Large intestine (tissue), 3 donors: ENCODE measurements around the gene ROR1. TPM values are rescaled to one million over a fixed set of nuclear protein-coding genes. Genes with fewer than 3 reads are reported as not detected.

ENCODE experiments used
- DNase-seq, 2 donors: peaks; one replicate each; pipeline versions ENCODE4 v3.0.0 to v3.0.0-alpha.2; 2013
- H3K27ac ChIP-seq: one replicate; pipeline ENCODE4 v1.5.1; 2013; ENCODE audit warnings: low read length
- H3K27me3 ChIP-seq: 2 replicates; pipeline ENCODE4 v1.6.1; 2013; ENCODE audit warnings: low read length; ENCODE audit not compliant: control insufficient read depth, insufficient read depth
- H3K36me3 ChIP-seq: 2 replicates; pipeline ENCODE4 v1.6.1; 2013; ENCODE audit warnings: low read length; ENCODE audit not compliant: control insufficient read depth, insufficient read depth
- H3K4me1 ChIP-seq: one replicate; pipeline ENCODE4 v1.6.1; 2013; ENCODE audit warnings: low read length; ENCODE audit not compliant: control insufficient read depth, insufficient read depth
- H3K4me3 ChIP-seq: one replicate; pipeline ENCODE4 v1.5.1; 2013; ENCODE audit warnings: low read length
- H3K9me3 ChIP-seq: one replicate; pipeline ENCODE4 v1.6.1; 2013; ENCODE audit warnings: mild to moderate bottlenecking, low read depth, low read length, moderate library complexity; ENCODE audit not compliant: control insufficient read depth
- WGBS: methylation state at CpG from one replicate; pipeline ENCODE4 v1.1.5; 2013; ENCODE audit warnings: low lambda C conversion rate; ENCODE audit not compliant: insufficient coverage; 5-methylcytosine and 5-hydroxymethylcytosine counted together
- polyA plus RNA-seq: library from polyadenylated mRNA; unstranded; fragments of 120-200 nt; gene quantifications from one replicate; pipeline ENCODE4 v1.2.1, GENCODE V29; 2013

The ROR1 gene
- polyA plus RNA-seq, 1 donor: 14.4 TPM

DNA sequence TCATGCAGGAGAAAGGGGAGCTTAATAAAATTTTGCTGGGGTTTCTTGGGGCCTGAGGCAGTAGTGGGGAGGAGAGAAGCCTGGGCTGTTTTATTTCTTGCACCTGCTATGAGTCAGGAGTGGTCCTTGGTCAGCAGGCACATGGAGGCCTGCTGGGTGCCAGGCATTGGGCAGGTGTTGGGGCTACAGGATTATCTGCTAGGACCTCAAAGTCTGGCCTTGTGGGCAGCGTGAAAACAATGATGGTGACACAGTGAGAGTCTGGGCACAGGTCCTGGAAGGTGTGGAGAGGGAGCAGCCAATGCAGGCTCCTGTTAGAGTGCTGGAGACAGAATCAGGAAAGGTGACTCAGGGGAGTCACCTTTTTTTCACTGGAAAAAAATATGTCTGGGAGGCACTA is 17.2 kb downstream of the ROR1 start:
- H3K27me3 ChIP-seq: no peaks in the 10 kb centered on the region
- no peak for DNase-seq
- H3K4me3 ChIP-seq: no peak overlapping the region
- no peaks in the 10 kb centered on the region for H3K4me1 ChIP-seq
- no peak overlapping the region for H3K27ac ChIP-seq
- H3K36me3 ChIP-seq: no peaks in the 10 kb centered on the region
- WGBS: no CpG with 5 or more reads among the region's 1 CpG
- no peaks in the 10 kb centered on the region for H3K9me3 ChIP-seq

DNA sequence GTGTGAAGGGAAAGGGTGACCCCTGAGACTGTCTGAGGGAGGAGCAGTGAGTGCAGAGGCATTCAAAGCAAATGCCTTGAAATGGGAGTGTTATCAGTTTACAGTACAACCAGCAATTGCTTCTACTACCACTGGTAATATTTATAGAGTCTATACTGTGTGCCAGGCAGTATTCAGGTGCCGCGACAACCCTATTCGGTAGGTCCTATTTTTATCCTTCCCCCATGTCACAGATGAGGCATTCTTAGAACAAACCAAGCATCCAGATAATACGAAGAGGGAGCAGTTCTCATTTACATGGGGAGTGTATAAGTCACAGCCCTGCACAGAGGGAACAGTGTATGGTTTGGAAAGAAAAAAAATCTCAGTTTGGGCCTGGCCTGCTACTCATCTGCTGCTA is 18.3 kb downstream of the ROR1 start:
- Histone ChIP-seq H3K4me1 (no peaks in the 10 kb centered on the region), H3K27me3 (no peaks in the 10 kb centered on the region), H3K27ac (no peak overlapping the region), H3K4me3 (no peak overlapping the region), H3K9me3 (no peaks in the 10 kb centered on the region), H3K36me3 (no peaks in the 10 kb centered on the region)
- WGBS: no CpG with 5 or more reads among the region's 4 CpGs
- DNase-seq: no peak

DNA sequence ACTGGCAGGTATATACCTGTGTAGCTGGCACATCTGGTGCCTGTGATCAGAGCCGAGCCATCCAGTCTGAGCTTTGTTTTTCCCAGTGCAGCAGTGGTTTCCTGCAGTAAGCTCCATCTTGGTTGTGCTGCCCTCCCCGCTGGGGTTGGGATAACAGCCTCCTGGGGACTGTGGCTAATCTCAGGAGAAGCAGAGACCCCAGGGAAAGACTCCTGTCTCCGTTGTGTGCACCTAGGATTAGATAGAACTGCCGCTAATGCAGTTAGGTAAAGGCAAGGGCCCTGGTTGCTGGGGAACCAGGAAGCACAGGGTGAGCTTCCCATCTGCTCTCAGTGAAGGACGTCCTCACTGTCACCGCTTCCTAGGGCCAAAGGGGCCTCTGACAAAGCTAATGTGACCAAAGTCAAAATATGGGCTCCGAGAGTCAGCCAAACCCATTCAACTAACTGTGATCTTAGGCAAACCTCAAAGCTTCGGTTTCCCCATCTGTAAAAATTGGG is 20.0 kb downstream of the ROR1 start:
- Histone ChIP-seq H3K9me3 (no peaks in the 10 kb centered on the region), H3K4me3 (no peak overlapping the region), H3K27me3 (no peaks in the 10 kb centered on the region), H3K27ac (no peak overlapping the region), H3K36me3 (no peaks in the 10 kb centered on the region), H3K4me1 (no peaks in the 10 kb centered on the region)
- no peak for DNase-seq
- WGBS: no CpG with 5 or more reads among the region's 8 CpGs

DNA sequence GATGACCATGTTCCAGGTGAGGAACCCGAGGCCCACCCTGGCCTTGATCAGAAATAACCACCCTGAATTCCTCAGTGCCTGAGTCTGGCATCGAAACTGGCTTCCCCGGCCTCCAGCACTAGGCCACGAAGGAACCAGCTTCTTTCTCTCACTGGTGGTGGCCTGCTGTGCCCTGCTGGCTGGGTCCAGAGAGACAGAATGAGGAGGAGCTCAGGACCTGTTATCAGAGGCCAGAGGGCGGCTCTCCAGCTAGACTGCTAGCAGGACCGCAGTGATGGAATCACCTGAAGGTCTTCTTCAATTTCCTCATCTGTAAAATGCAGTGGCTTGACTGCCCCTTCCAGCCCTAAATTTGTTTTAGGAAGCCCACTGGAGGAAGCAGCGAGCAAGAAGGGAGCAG is 20.5 kb downstream of the ROR1 start:
- Histone ChIP-seq H3K4me3 (no peak overlapping the region), H3K36me3 (no peaks in the 10 kb centered on the region), H3K4me1 (no peaks in the 10 kb centered on the region), H3K27ac (no peak overlapping the region), H3K27me3 (no peaks in the 10 kb centered on the region), H3K9me3 (no peaks in the 10 kb centered on the region)
- no peak for DNase-seq
- WGBS: no CpG with 5 or more reads among the region's 7 CpGs

DNA sequence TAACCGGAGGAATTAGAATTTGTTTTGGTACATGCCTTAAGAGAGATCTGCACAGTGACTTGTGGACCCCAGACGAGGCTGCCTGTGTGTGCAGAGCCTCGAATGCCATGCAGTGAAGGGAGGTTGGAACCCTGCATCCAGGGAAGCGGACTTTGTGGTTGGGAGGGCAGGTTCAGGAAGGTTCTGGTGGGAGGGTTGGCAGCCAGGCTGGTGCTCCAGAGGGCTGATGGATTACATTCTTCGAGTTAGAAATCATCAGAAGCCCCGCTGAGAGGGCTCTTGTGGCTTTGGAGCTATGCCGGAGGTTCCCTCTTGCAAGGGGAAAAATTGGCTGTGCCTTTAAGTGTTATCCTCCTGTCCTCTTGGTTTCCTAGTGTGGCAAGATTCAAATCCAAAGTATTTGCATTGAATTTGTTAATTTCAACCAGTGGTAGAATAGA is 21.1 kb downstream of the ROR1 start:
- WGBS: 83% methylated on average over 1 of the region's 7 CpGs
- Histone ChIP-seq H3K4me1 (no peaks in the 10 kb centered on the region), H3K27ac (no peak overlapping the region), H3K4me3 (no peak overlapping the region), H3K27me3 (no peaks in the 10 kb centered on the region), H3K36me3 (no peaks in the 10 kb centered on the region), H3K9me3 (no peaks in the 10 kb centered on the region)
- DNase-seq: no peak

DNA sequence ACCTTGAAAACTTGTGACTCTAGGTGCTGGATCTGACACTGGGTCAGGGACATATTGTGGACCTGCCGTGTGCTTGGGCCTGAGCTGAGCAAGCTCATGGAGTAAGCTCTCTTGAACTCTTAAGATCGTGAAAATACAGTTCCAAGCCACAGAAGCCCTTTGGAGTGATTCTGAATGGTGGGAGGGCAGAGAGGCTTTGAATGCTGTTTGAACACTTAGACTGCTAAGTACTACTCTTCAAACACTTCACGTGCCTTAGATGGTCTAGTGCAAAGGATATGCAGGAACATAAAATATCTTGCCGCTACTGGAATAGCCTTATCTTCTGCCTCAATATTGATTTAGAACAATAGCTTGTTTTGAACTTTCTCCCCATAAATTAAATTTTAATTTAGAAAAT is 21.6 kb downstream of the ROR1 start:
- no peak overlapping the region for H3K4me3 ChIP-seq
- H3K36me3 ChIP-seq: no peaks in the 10 kb centered on the region

DNA sequence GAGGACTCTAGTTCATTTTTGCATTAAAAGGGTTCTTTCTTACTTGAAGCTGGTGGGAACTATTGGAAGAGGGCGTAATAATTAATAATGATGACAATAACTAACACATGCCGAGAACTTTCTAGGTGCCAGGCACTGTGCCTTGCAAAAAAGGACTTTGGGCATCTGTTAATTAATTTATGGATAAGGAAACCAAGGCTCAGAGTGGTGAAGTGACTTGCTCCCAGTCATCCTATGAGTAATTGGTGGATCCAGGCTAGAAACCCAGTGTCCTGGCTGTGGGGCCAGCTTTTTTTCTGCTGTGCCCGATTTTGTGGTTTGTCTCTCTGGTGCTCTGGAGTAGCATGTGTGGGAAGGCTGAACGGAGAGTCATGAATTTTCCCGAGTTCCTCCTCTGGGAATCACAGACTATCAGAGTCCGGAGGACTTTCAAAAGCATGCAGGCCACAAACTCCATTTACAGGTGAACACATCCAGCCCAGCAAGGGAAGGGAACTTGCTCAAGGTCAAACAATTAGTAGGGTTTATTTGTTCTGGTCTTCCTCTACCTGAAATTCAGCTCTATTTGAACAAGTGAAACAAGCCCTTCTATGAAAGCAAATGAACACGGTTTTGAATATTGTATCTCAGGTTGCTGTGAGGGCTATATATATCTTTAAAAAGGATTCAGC is 23.4 kb downstream of the ROR1 start:
- Histone ChIP-seq H3K9me3 (no peaks in the 10 kb centered on the region), H3K36me3 (no peaks in the 10 kb centered on the region), H3K27ac (no peak overlapping the region), H3K4me3 (no peak overlapping the region), H3K27me3 (no peaks in the 10 kb centered on the region), H3K4me1 (no peaks in the 10 kb centered on the region)
- DNase-seq: no peak
- 90% methylated on average over 2 of the region's 7 CpGs for WGBS

More for the DNA sequence above, 21.6 kb downstream of the ROR1 start:
- Histone ChIP-seq H3K9me3 (no peaks in the 10 kb centered on the region), H3K4me1 (no peaks in the 10 kb centered on the region), H3K27me3 (no peaks in the 10 kb centered on the region), H3K27ac (no peak overlapping the region)
- WGBS: 0% methylated on average over 1 of the region's 4 CpGs
- DNase-seq: no peak

DNA sequence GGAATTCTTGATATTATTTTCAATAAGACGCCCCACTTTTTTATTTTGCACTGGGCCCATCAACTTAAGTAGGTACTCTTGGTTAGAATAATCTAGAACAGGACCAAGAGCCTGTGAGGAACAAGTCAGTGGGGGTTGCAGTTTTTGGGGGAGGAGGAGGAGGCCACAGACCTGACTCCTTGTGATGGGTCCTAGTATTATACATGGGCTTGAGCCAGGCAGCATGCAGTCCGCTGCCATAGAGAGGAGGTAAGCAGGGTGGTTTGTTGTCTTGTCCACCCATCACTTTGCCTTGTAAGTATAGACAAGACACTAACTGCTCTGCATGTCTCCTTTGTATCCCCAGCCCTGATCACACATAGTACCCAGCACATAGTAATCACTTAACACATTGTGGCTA is 24.5 kb downstream of the ROR1 start:
- H3K27me3 ChIP-seq: no peaks in the 10 kb centered on the region
- H3K4me1 ChIP-seq: no peaks in the 10 kb centered on the region
- WGBS: no CpG with 5 or more reads among the region's 2 CpGs

DNA sequence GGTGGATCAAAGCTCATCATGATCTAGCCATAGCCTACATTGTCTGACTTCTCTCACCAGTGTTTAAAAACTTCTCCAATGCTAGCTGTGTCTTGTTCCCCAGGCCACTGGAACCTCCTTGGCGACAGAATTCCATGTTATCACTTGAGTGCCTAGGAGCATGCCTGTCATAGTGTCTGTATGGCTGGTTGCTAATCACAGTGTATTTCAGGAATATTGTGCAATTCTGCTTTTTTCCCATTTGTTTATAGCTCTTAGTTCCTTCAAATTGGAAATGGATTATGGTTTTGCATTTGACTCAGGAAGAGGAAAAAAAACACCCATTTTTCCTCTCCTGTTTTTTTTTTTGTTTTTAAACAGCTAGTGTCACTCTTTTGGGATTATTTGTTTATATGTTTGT is 25.5 kb downstream of the ROR1 start:
- no CpG with 5 or more reads among the region's 1 CpG for WGBS
- Histone ChIP-seq H3K9me3 (no peaks in the 10 kb centered on the region), H3K27ac (no peak overlapping the region), H3K36me3 (no peaks in the 10 kb centered on the region), H3K4me3 (no peak overlapping the region), H3K27me3 (no peaks in the 10 kb centered on the region), H3K4me1 (no peaks in the 10 kb centered on the region)
- no peak for DNase-seq

More for the DNA sequence above, 24.5 kb downstream of the ROR1 start:
- Histone ChIP-seq H3K27ac (no peak overlapping the region), H3K36me3 (no peaks in the 10 kb centered on the region), H3K4me3 (no peak overlapping the region), H3K9me3 (no peaks in the 10 kb centered on the region)
- DNase-seq: no peak

DNA sequence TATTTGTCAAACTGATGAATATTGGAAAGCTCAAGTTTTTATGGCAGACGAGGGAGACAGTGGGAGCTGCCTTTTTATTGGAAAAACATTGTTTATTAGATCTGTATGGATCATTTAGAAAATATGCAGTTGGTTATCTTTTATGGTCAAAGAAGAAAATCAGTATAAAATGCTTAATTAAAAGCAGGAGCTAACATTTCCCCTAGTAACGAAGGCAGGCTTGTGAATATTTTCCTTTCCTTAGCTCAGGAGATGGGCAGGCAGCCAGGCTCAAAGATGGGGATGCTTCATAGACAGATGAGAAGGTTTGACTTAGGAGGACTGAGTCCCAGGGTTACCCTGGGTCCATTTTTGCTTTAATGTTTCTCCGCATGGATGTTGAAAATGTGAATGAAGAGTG is 26.0 kb downstream of the ROR1 start:
- DNase-seq: no peak
- no CpG with 5 or more reads among the region's 3 CpGs for WGBS
- H3K27ac ChIP-seq: no peak overlapping the region
- H3K27me3 ChIP-seq: no peaks in the 10 kb centered on the region
- H3K36me3 ChIP-seq: no peaks in the 10 kb centered on the region
- no peaks in the 10 kb centered on the region for H3K4me1 ChIP-seq
- no peaks in the 10 kb centered on the region for H3K9me3 ChIP-seq
- no peak overlapping the region for H3K4me3 ChIP-seq

DNA sequence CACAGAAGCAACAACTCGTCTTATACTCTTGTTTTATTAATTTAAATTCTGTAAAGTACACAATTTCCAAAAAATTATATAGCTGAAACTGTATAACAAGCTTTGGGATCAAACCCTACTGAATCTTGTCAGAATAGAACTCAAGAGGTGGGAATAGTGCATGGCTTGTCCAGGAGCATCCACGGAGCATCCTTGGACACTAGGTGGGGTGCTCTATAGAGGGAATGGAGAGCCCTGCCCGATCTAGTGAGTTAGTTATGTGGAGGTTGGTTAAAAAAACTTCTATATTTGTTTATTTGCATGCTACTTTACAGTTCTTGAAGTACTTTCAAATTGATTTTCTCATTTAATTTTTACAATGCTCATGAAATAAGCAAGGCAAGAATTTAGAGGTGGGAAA is 28.3 kb downstream of the ROR1 start:
- no peak for DNase-seq
- no peak overlapping the region for H3K4me3 ChIP-seq
- WGBS: no CpG with 5 or more reads among the region's 3 CpGs
- no peaks in the 10 kb centered on the region for H3K27me3 ChIP-seq
- no peak overlapping the region for H3K27ac ChIP-seq
- H3K4me1 ChIP-seq: no peaks in the 10 kb centered on the region
- no peaks in the 10 kb centered on the region for H3K9me3 ChIP-seq
- H3K36me3 ChIP-seq: no peaks in the 10 kb centered on the region
